Endothelial cell of umbilical vein (primary cell): ENCODE measurements around the gene ZBTB20. TPM values are rescaled to one million over a fixed set of nuclear protein-coding genes. Genes with fewer than 3 reads are reported as not detected.

ENCODE experiments used
- BruUV-seq: library from RNA; stranded (reverse); fragments of 400-500 nt; replicated peaks from 2 replicates; lab custom pipeline; 2021; lab: Mats Ljungman, UMichigan
- CTCF ChIA-PET: fragments of 300-600, 350-600 bp; sonication (Branson Sonifier 250); formaldehyde crosslinking; loops from one replicate; lab custom pipeline; 2021; ENCODE audit warnings: antibody characterized with exemption, inconsistent platforms; lab: Charles Lee
- POLR2A ChIA-PET: fragments of 300-600, 350-600 bp; sonication (Branson Sonifier 250); formaldehyde crosslinking; loops from one replicate; lab custom pipeline; 2021; ENCODE audit warnings: antibody characterized with exemption, inconsistent platforms; lab: Charles Lee
- DNase-seq: peaks from one replicate; pipeline ENCODE4 v3.0.0-alpha.2; 2011; ENCODE audit warnings: low read depth, low spot score
- FAIRE-seq: peaks from 2 replicates; lab custom pipeline; 2011; peaks lifted over from hg19 to GRCh38; lab: Jason Lieb, UNC
- H2AFZ ChIP-seq: 2 replicates; pipeline ENCODE4 v1.6.0; 2012; ENCODE audit warnings: low read depth, low read length, control low read depth, inconsistent platforms
- H3K27ac ChIP-seq: 2 replicates; pipeline ENCODE4 v1.5.1; 2011; ENCODE audit warnings: low read depth, mild to moderate bottlenecking, control low read depth, low read length, moderate library complexity; ENCODE audit not compliant: insufficient read depth
- H3K27me3 ChIP-seq, 2 experiments: 2 replicates each; pipeline versions ENCODE4 v1.6.0 to v1.6.1; 2011; ENCODE audit warnings: low read length in 2 of 2, mixed read lengths in 1 of 2; ENCODE audit not compliant: control insufficient read depth in 2 of 2, insufficient read depth in 2 of 2
- H3K36me3 ChIP-seq, 2 experiments: 2 replicates in 1 of 2; 3 replicates in 1 of 2; pipeline ENCODE4 v1.5.1; 2011; ENCODE audit warnings: low read length in 2 of 2, mild to moderate bottlenecking in 1 of 2, moderate library complexity in 1 of 2; ENCODE audit not compliant: control insufficient read depth in 2 of 2, insufficient read depth in 2 of 2; ENCODE audit errors: extremely low read depth in 1 of 2
- H3K4me1 ChIP-seq: 3 replicates; pipeline ENCODE4 v1.5.1; 2011; ENCODE audit warnings: mild to moderate bottlenecking, low read length; ENCODE audit not compliant: control insufficient read depth, insufficient read depth; ENCODE audit errors: extremely low read depth
- H3K4me2 ChIP-seq: 2 replicates; pipeline ENCODE4 v1.6.1; 2011; ENCODE audit warnings: low read length, control low read depth, mixed read lengths; ENCODE audit not compliant: insufficient read depth
- H3K4me3 ChIP-seq, 3 experiments: fragments of 200-600 bp in 1 of 3; sonication (generic), shearing (Covaris generic) in 1 of 3; replicated peaks in 1 of 3; 2 replicates each; pipeline ENCODE4 v1.5.1; 2011 to 2016; ENCODE audit warnings: control low read depth in 3 of 3, low read length in 3 of 3, mild to moderate bottlenecking in 2 of 3, inconsistent platforms in 1 of 3, low read depth in 1 of 3, moderate library complexity in 1 of 3; ENCODE audit not compliant: insufficient read depth in 1 of 3
- H3K79me2 ChIP-seq: 2 replicates; pipeline ENCODE4 v1.6.0; 2012; ENCODE audit warnings: low read length, inconsistent platforms; ENCODE audit not compliant: control insufficient read depth, insufficient read depth
- H3K9ac ChIP-seq: replicated peaks from 2 replicates; pipeline ENCODE3; 2011; ENCODE audit warnings: low read length, control low read depth; ENCODE audit not compliant: insufficient read depth; ENCODE audit errors: extremely low read depth
- H3K9me1 ChIP-seq: replicated peaks from 3 replicates; pipeline ENCODE4 v1.6.0; 2011; ENCODE audit warnings: mild to moderate bottlenecking, low read length; ENCODE audit not compliant: control insufficient read depth, insufficient read depth; ENCODE audit errors: extremely low read depth
- H3K9me3 ChIP-seq: replicated peaks from 2 replicates; pipeline ENCODE4 v1.5.1; 2012; ENCODE audit warnings: low read length, inconsistent platforms; ENCODE audit not compliant: control insufficient read depth, insufficient read depth
- H4K20me1 ChIP-seq: replicated peaks from 2 replicates; pipeline ENCODE3; 2011; ENCODE audit warnings: mild to moderate bottlenecking, low read length; ENCODE audit not compliant: control insufficient read depth, insufficient read depth; ENCODE audit errors: extremely low read depth
- EZH2 ChIP-seq: IDR thresholded peaks from 2 replicates; pipeline ENCODE4 v1.6.1; 2012; ENCODE audit warnings: borderline replicate concordance, low read depth, mild to moderate bottlenecking, moderate library complexity, low read length, inconsistent platforms; ENCODE audit not compliant: severe bottlenecking
- GATA2 ChIP-seq: IDR thresholded peaks from 2 replicates; pipeline ENCODE4 v1.7.0; 2011; ENCODE audit warnings: low read depth, mild to moderate bottlenecking, moderate library complexity, mixed read lengths, low read length; ENCODE audit not compliant: insufficient read length, insufficient read depth
- JUN ChIP-seq: IDR thresholded peaks from 2 replicates; pipeline ENCODE4 v1.6.1; 2011; ENCODE audit warnings: borderline replicate concordance, low read depth; ENCODE audit not compliant: insufficient read length, insufficient read depth
- MYC ChIP-seq: IDR thresholded peaks from one replicate; pipeline ENCODE4 v1.6.1; 2011; ENCODE audit warnings: mild to moderate bottlenecking, low read depth, low read length
- POLR2A ChIP-seq: IDR thresholded peaks from 2 replicates; pipeline ENCODE4 v1.6.1; 2012; ENCODE audit warnings: low read depth, mild to moderate bottlenecking, control low read depth, low read length
- POLR2AphosphoS5 ChIP-seq: IDR thresholded peaks from 2 replicates; pipeline ENCODE4 v1.6.1; 2012; ENCODE audit warnings: low read depth, mild to moderate bottlenecking, control low read depth, low read length, moderate library complexity; ENCODE audit not compliant: insufficient read depth
- dilution Hi-C: fragments of 300-500 bp; cut with MboI; formaldehyde crosslinking; loops from one replicate; pipeline ENCODE4 v1.15.0; 2019; ENCODE audit warnings: low sequenced_read_pairs; ENCODE audit not compliant: extremely low pct_ligation_motif_present
- intact Hi-C: fragments of 100-400 bp; cut with micrococcal nuclease; formaldehyde crosslinking; loops from one replicate; pipeline ENCODE4 v1.10.0; 2022
- polyA plus RNA-seq, 4 experiments: library from polyadenylated mRNA; depleted of rRNA in 3 of 4; stranded (reverse) in 3 of 4; unstranded in 1 of 4; fragments of >200 nt; gene quantifications; 2 replicates each; pipeline versions ENCODE4 v1.2.1 to v1.2.3, GENCODE V29; 2011 to 2012; ENCODE audit warnings: missing spikeins in 1 of 4
- total RNA-seq: library from RNA; stranded (reverse); gene quantifications from 2 replicates; pipeline ENCODE4 v1.2.3, GENCODE V29; 2021
- TF ChIP-seq, protein P1 (sequence below): IDR thresholded peaks from 2 replicates; pipeline ENCODE4 v1.6.1; 2011; ENCODE audit not compliant: insufficient read depth, insufficient read length
- TF ChIP-seq, protein P2 (sequence below), 2 donors: IDR thresholded peaks; 1 replicate in 1 of 2; 2 replicates in 1 of 2; pipeline ENCODE4 v1.5.1; 2011; ENCODE audit warnings: low read length in 2 of 2, mild to moderate bottlenecking in 2 of 2, moderate library complexity in 2 of 2, control low read depth in 1 of 2, inconsistent platforms in 1 of 2, low read depth in 1 of 2; ENCODE audit not compliant: insufficient read depth in 1 of 2; ENCODE audit errors: extremely low read depth in 1 of 2

Gene ZBTB20
- total and polyA plus RNA-seq, 2 donors (not counting 3 experiments of a cell fraction or from before 2014, with no cell fraction given), result 2.1 to 20.5 TPM

DNA sequence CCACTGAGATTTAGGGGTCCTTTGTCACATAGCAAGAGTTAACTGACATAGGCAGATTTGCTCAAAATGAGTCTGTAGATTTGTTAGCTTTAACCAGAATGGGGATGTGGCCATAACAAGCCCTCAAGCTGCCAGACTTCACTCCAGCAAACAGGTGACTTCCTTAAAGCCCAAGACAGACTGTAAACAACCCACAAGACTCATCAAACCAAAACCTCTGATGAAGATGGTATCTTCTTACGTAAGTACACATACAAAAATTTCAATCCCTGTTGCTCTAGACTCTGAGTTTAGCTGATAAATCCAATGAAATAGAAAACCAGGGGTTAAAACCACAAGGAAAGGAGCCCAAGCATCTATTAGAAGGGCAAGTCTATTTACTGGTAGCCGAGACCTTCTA lies 18.2 kb upstream of the ZBTB20 start:
- ChIA-PET CTCF (interaction anchor here (0.9 to 1.3 kb wide), 3 partner anchors 17 to 781 kb away, joined by 3 to 4 read pairs (median 3); no protein-coding TSS in a partner anchor), POLR2A (no interaction called here)
- no peak for TF ChIP-seq POLR2AphosphoS5
- TF ChIP-seq, protein P1, sequence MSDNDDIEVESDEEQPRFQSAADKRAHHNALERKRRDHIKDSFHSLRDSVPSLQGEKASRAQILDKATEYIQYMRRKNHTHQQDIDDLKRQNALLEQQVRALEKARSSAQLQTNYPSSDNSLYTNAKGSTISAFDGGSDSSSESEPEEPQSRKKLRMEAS, result no peak
- TF ChIP-seq MYC, result no peak
- no peak for TF ChIP-seq POLR2A
- no peak for TF ChIP-seq EZH2
- TF ChIP-seq GATA2, result no peak
- TF ChIP-seq, protein P2, sequence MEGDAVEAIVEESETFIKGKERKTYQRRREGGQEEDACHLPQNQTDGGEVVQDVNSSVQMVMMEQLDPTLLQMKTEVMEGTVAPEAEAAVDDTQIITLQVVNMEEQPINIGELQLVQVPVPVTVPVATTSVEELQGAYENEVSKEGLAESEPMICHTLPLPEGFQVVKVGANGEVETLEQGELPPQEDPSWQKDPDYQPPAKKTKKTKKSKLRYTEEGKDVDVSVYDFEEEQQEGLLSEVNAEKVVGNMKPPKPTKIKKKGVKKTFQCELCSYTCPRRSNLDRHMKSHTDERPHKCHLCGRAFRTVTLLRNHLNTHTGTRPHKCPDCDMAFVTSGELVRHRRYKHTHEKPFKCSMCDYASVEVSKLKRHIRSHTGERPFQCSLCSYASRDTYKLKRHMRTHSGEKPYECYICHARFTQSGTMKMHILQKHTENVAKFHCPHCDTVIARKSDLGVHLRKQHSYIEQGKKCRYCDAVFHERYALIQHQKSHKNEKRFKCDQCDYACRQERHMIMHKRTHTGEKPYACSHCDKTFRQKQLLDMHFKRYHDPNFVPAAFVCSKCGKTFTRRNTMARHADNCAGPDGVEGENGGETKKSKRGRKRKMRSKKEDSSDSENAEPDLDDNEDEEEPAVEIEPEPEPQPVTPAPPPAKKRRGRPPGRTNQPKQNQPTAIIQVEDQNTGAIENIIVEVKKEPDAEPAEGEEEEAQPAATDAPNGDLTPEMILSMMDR (IDR thresholded peaks at IDR 0.05; ENCODE audit: extremely low read depth in 1 of 2, insufficient read depth in 1 of 2, low read depth in 1 of 2, low read length in 2 of 2), result no peak
- no peak for TF ChIP-seq JUN
- Histone ChIP-seq H3K4me1 (no peaks in the 10 kb centered on the region), H4K20me1 (no peaks in the 10 kb centered on the region), H3K9me1 (no peaks in the 10 kb centered on the region), H3K9me3 (no peaks in the 10 kb centered on the region), H3K79me2 (no peaks in the 10 kb centered on the region), H3K4me2 (no peak overlapping the region), H3K4me3 (no peak overlapping the region), H3K27ac (no peak overlapping the region), H2AFZ (no peak overlapping the region), H3K36me3 (no peaks in the 10 kb centered on the region), H3K27me3 (no peaks in the 10 kb centered on the region), H3K9ac (no peak overlapping the region)
- dilution Hi-C loops (no loop called here), intact Hi-C loops (no loop called here)
- no peak for DNase-seq
- FAIRE-seq, result no peak
- BruUV-seq, result no TSS peak
